ENCODE results near the gene KLF11.

Gene KLF11

DNA sequence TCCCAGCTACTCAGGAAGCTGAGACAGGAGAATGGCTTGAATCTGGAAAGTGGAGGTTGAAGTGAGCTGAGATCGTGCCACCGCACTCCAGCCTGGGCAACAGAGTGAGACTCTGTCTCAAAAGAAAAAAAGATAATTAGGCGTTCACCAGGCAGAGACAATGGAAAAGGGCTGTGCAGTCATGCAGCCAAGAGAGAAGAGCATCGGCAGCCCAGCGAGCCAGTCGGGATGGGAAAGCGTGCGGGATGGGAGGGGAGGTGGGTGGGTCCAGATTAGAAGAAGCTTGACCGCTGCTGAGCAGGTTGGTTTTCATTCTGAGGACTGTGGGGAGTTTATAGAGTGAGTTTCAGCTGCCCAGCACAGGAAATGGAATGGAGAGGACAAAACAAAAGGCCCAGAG, 51.8 kb downstream of the KLF11 start:
- Histone ChIP-seq H3K9me3 (ENCODE audit: low read length) (no peaks in the 10 kb centered on the region), H3K4me1 (ENCODE audit: insufficient read depth, low read length) (no peaks in the 10 kb centered on the region), H3K36me3 (ENCODE audit: insufficient read depth, low read length) (no peaks in the 10 kb centered on the region), H3K27ac (ENCODE audit: low read depth, low read length) (no peak overlapping the region), H3K27me3 (ENCODE audit: control insufficient read depth in 1 of 2, insufficient read depth in 2 of 2, low read length in 2 of 2) (no peaks in the 10 kb centered on the region), H3K9ac (ENCODE audit: low read length) (no peak overlapping the region), H3K4me3 (ENCODE audit: low read depth in 1 of 2, low read length in 2 of 2) (no peak overlapping the region)

DNA sequence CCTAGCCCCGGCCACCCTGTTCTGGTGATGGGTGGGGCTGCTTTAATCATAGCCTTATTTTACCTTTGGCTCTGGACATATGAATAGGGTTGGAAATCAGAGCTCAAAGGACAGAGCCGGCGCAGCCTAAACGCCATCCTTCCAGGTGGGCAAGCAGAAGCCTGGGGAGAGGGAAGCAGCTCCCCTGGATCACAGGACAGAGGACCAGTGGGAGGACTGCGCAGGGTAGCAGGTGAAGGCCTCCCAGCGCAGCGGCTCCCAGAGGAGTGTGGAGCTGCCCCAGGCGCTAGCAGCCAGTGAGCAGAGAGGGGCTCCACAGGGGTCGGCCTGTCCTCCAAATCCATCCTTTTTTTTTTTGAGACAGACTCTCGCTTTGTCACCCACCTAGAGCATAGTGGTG, 53.3 kb downstream of the KLF11 start:
- Histone ChIP-seq H3K4me3 (ENCODE audit: low read depth in 1 of 2, low read length in 2 of 2) (no peak overlapping the region), H3K4me1 (ENCODE audit: insufficient read depth, low read length) (no peaks in the 10 kb centered on the region), H3K27ac (ENCODE audit: low read depth, low read length) (no peak overlapping the region), H3K9ac (ENCODE audit: low read length) (no peak overlapping the region), H3K36me3 (ENCODE audit: insufficient read depth, low read length) (no peaks in the 10 kb centered on the region), H3K9me3 (ENCODE audit: low read length) (no peaks in the 10 kb centered on the region), H3K27me3 (ENCODE audit: control insufficient read depth in 1 of 2, insufficient read depth in 2 of 2, low read length in 2 of 2) (no peaks in the 10 kb centered on the region)

DNA sequence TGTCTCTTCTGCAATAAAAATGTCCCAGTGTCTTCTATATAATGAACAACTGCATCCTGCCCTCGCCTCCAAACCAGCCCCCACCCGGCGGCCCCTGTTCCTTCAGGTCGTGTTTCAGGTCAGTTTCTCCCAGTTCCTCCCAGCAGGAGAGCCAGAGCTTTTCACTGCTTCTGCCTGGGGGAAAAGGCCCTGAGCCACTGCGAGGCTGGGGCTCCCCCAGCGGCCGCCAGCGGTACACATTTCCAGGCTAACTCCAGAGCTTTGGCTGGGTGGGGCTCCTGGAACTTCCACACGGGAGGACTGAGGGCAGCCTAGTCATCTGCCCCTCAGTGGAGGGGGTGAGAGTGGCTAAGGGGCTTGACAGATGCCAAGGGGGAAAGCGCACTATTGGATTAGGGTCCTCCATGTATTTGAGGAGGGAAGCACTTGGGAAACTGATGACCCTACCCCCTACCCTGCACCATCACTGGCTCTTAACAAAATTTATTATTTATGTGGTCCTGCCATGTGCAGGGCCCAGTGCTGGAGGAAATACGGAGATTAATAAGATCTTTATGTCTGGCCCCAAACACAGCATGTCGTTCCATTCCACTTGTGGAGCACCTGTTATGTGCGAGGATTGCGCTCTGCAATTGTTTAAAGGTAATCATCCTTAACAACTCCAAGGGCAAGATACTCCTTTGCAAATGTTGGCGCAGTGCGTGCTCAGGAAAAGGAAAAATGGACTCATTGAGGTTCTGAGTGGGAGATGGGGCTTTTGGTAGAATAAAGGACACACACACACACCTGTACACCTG, 54.2 kb downstream of the KLF11 start:
- H3K4me1 ChIP-seq (ENCODE audit: insufficient read depth, low read length): no peaks in the 10 kb centered on the region
- H3K27me3 ChIP-seq (ENCODE audit: control insufficient read depth in 1 of 2, insufficient read depth in 2 of 2, low read length in 2 of 2): no peaks in the 10 kb centered on the region
- no peaks in the 10 kb centered on the region for H3K9me3 ChIP-seq (ENCODE audit: low read length)
- no peak overlapping the region for H3K9ac ChIP-seq (ENCODE audit: low read length)
- H3K4me3 ChIP-seq (ENCODE audit: low read depth in 1 of 2, low read length in 2 of 2): no peak overlapping the region
- no peaks in the 10 kb centered on the region for H3K36me3 ChIP-seq (ENCODE audit: insufficient read depth, low read length)
- no peak overlapping the region for H3K27ac ChIP-seq (ENCODE audit: low read depth, low read length)

DNA sequence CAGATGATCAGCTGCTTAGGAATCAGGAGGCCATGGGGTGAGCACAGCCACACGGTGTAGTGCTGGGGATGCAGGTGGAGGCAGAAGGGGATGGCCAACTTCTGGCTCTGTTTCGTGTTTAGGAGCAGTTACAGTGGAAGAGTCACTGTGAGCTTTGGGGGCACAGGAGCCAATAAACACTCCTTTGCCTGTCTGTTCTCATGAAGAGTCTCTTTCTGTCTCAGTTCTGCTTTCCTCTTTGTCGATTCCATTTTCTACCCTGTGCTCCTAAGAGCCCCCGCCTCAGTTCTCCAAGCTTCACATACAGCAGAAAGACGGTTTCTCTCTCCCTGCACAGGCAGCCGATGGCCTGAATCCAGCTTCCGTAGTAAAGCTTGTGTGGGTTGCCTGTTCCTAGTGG, 58.1 kb downstream of the KLF11 start:
- Histone ChIP-seq H3K27ac (ENCODE audit: low read depth, low read length) (no peak overlapping the region), H3K4me3 (ENCODE audit: low read depth in 1 of 2, low read length in 2 of 2) (no peak overlapping the region), H3K4me1 (ENCODE audit: insufficient read depth, low read length) (no peaks in the 10 kb centered on the region), H3K9me3 (ENCODE audit: low read length) (no peaks in the 10 kb centered on the region), H3K27me3 (ENCODE audit: control insufficient read depth in 1 of 2, insufficient read depth in 2 of 2, low read length in 2 of 2) (no peaks in the 10 kb centered on the region), H3K36me3 (ENCODE audit: insufficient read depth, low read length) (no peaks in the 10 kb centered on the region), H3K9ac (ENCODE audit: low read length) (no peak overlapping the region)

DNA sequence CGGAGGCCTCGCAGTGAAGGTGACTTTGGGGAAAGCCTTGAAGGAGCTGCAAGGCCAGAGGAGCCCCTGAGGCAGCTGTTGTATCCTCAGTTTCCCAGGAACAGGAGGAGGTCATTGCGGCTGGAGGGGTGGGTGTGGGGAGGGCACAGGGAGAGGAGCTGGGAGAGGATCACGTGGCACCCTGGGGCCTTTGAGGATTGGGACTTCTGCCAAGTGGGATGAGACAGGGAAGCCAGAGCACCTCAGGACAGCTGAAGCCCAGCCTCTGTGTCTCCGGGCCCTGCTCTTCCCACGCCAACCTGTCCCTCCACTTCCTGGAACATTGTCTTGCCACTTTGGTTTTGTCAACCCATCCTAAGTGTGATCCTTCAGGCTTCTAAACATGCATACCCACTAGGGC, 59.8 kb downstream of the KLF11 start:
- Histone ChIP-seq H3K9ac (ENCODE audit: low read length) (no peak overlapping the region), H3K27me3 (ENCODE audit: control insufficient read depth in 1 of 2, insufficient read depth in 2 of 2, low read length in 2 of 2) (no peaks in the 10 kb centered on the region), H3K27ac (ENCODE audit: low read depth, low read length) (no peak overlapping the region), H3K9me3 (ENCODE audit: low read length) (no peaks in the 10 kb centered on the region), H3K4me1 (ENCODE audit: insufficient read depth, low read length) (no peaks in the 10 kb centered on the region), H3K36me3 (ENCODE audit: insufficient read depth, low read length) (no peaks in the 10 kb centered on the region), H3K4me3 (ENCODE audit: low read depth in 1 of 2, low read length in 2 of 2) (no peak overlapping the region)
